ENCODE measurements around the gene GPR155.

Gene GPR155

GRCh38 chr2:174486563-174487107 lies at the start of gene GPR155:
Gene GPR155 (minus strand): TSS chr2:174487029. CDS start chr2:174481956, 5,073 bp downstream.
- peak; percentile 34 for DNase-seq (ENCODE audit: low spot score)

DNA sequence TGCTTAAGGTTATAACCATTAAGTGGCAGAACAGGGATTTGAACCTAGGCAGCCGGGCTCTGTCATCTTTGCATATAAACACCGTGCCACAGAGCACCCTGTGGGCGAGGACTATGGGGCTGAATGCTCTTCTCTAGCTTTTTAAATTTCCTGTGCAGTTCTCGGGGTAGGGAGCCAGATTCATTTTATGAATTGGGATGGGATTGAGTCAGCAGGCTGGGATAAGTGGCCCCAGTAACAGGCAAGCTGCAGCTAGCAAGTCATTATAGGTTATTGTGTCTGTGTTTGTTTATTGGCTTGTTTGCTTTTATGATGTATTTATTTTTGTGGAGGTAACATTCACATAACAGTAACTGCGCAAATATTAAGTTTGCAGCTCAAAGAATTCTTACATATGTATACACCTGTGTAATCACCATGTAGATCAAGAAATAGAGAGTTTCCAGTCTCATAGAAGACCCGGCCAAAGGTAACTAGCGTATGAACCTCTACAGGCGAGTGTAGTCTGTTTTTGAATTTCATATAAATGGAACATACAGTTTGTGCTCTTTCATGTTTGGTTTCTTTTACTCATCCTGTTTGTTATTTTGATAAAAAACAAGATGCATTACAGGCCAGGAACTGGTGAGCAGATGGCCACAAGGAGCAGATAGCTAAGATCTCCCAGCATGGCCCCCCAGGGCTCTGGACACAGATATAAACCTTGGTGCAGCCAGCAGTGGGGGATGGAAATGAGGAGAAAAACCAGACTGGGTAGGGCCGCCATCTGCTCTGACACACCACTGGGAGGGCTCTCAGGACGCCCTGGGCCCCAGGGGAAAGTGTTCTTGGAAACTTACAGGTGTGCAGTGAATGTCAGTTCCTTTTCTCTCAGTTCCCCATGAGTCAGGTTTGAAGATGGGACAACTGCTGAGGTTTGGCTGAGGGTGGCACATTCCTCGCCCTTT lies 49.2 kb upstream of the GPR155 start:
- DNase-seq (ENCODE audit: low spot score) = no peak

- DNase-seq (ENCODE audit: low spot score) = no peak
These were observed 48.3 kb upstream of the GPR155 start for GRCh38 chr2:174535083-174535482.

- no peak for DNase-seq (ENCODE audit: low spot score)
These were observed 43.1 kb upstream of the GPR155 start for GRCh38 chr2:174529916-174530315.

GRCh38 chr2:174527959-174528358 lies 41.1 kb upstream of the GPR155 start:
- DNase-seq (ENCODE audit: low spot score) = no peak

GRCh38 chr2:174527101-174527721 lies 40.4 kb upstream of the GPR155 start:
- DNase-seq (ENCODE audit: low spot score) = no peak

DNA sequence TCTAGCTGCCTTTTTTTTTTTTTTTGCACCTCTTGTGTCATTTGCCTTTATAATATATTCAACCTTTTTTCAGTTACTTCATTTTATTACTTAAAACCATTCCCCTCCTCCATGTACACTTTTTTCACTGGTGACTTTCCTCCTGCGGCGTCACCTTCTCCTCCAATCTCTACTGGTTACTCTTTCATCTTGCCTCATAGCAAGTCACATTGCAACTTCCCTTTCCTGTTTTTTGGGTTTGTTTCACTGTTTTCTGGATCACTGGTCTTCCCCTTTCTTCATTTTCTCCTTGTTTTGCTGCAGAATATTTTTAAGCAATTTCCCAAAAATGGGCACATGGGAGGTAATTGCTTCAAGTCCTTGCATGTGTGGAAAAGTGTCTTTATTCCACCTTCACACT lies 37.7 kb upstream of the GPR155 start:
- no peak for DNase-seq (ENCODE audit: low spot score)

- DNase-seq (ENCODE audit: low spot score) = no peak
These were observed 35.7 kb upstream of the GPR155 start for GRCh38 chr2:174522553-174522952.

- no peak for DNase-seq (ENCODE audit: low spot score)
These were observed 31.6 kb upstream of the GPR155 start for GRCh38 chr2:174518395-174518794.

GRCh38 chr2:174516501-174517378 lies 29.9 kb upstream of the GPR155 start:
- DNase-seq (ENCODE audit: low spot score) = no peak

DNA sequence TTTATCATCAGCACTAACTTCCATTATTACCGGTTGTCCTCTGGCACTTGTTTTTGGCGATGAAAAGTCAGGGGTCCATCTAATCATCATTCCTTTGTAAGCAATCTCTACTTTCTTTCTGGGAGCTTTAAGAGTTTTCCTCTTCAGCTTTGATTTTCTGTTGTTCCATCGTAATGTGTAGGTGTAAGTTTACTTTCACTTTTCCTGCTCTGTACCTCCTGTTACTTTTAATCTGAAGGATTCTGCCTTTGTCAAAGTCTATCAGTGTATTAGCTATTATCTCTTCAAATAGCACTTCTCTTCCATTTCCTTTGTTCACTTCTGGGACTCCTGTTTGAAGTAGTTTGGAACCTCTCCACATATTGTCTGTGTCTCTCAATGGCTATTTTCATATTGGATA lies 25.5 kb upstream of the GPR155 start:
- no peak for DNase-seq (ENCODE audit: low spot score)

GRCh38 chr2:174511580-174512260 lies 24.9 kb upstream of the GPR155 start:
- DNase-seq (ENCODE audit: low spot score) = no peak

- DNase-seq (ENCODE audit: low spot score) = no peak
These were observed 23.9 kb upstream of the GPR155 start for GRCh38 chr2:174510583-174511189.

DNA sequence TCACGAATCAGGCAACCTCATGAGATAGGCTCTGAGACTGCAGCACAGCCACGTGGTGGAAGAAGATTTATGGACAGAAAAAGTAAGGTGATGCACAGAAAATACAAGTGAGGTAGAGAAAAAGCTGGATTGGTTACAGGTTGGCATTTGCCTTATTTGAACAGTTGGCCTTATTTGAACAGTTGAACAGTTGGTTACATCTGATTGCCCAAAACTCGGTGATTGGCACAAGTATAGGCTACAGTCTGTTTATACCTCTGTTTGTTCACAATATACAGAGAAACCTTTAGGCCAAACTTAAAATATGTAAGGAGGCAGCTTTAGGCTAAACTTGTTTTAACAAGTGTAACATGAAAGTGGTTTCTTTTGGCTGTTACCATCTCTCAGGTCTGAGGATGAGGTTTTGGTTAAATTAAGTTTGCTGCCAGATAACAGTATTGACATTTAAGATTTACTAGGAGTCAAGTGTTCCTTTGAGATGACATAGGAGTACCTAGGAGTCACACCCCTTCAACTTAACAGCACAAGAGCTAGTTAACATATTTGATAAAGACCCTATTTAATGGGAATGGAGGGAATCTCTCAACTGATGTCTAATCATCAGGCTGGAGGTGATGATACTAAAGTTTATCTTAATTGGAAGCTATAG lies 16.5 kb upstream of the GPR155 start:
- DNase-seq (ENCODE audit: low spot score) = no peak

DNA sequence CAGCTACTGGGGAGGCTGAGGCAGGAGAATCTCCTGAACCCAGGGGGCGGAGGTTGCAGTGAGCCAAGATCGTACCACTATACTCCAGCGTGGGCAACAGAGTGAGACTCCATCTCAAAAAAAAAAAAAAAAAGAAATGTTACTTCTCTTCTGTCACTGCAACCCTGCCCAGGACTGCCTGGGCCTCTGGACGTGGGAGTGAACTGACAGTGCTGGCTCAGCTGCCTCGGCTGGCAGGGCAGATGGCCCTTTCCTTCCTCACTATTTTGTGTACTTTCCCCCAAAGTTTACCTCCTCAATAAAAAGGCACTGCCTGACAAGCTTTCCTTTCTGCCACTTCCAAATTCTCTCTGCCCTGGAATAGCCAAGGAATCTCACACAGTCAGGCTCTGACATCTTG lies 12.5 kb upstream of the GPR155 start:
- no peak for DNase-seq (ENCODE audit: low spot score)

DNA sequence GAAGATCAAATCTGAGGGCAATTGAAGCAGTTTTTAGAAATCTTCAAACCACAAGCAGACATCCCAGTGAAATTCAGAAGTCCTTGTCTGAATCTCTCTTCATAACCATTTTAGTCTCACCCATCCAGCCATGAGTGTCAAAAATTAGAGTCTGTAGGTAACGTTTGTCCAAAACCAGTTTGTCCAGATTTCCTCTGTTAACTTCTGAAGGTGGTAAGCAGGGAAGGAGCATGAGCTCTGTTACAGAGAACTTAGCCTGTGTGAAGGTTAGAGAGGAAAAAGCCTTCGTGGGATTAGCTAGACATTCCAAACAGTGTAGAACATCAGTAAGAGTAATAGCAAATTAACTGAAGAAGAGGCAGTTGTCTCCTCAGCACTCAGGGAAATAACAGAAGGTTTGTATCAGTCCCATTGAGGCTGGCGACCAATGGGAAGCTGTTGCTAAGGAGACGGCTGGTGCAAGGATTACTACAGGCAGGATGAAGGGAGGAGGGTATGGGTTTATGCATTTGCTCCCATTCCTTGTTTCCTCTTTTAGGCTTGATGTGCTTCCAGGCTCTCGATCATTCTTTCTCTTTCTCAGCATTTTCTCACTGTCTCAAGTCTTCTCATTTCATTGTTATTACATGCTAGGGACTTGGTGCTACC lies 8.7 kb upstream of the GPR155 start:
- no peak for DNase-seq (ENCODE audit: low spot score)

DNA sequence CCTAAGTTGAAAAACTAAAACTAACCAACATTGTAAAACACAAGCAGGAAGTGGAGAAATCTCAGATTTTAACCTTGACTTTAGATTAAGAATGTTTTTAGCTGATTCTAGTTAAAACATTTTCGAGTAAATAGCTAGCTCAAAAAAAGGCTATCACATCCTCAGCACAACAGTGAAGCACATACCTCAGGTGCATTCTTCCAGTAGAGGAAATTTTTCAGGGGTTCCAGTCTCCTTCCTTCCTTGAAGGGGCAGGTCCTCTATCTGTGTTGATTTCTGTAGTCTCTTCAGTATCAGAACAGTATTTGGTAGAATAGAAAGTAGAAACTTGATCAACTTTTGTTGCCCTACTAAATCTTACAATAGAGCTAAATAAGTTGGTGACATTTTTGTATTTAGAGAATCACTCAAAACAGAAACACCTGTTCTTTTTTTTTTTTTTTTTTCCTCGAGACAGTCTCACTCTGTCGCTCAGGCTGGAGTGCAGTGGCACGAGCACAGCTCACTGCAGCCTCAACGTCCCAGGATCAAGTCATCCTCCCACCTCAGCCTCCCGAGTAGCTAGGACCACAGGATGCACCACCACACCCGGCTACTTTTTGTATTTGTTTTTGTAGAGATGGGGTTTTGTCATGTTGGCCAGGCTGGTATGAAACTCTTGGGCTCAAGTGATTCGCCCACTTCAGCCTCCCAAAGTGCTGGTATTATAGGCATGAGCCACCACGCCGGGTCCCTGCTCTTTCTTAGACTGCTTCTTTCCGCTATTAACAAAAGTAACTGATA lies 6.9 kb upstream of the GPR155 start:
- no peak for DNase-seq (ENCODE audit: low spot score)

GRCh38 chr2:174492963-174493431 lies 6.2 kb upstream of the GPR155 start:
- no peak for DNase-seq (ENCODE audit: low spot score)

DNA sequence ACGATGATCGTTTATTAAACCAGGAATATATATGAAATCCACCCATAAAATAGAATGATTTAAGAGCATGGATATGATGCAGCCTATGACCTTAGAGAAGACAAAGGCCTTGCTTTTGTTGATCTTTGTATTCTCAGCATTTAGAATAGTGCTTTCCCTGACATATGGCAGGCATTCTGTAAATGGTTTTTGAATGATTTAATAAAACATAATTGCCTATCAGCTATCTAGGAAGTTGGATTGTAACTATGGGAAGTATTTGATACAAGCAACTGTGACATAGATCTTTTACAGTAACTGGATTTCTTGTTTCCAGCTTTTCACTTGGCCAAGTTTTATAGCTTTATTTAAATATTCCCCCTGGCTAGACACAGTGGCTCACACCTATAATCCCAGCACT lies 5.1 kb upstream of the GPR155 start:
- DNase-seq (ENCODE audit: low spot score) = no peak
